ENCODE data around the gene ANKZF1. TPM values are rescaled to one million over a fixed set of nuclear protein-coding genes. Genes with fewer than 3 reads are reported as not detected.

The ANKZF1 gene
- total and polyA plus RNA-seq, 10 of the 15 experiments (the other 5 are each of a cell fraction or from before 2014, with no cell fraction given) = 3.1 to 104 (median 35.0) TPM

GRCh38 chr2:219225350-219225749 is 4.3 kb upstream of the ANKZF1 start:
- ChIA-PET POLR2A (no interaction called here), SMC1A (ENCODE audit: uncharacterized antibody, unreplicated experiment) (no interaction called here), RAD21 (ENCODE audit: unreplicated experiment) (no interaction called here), CTCF (interaction anchor here (0.6 kb wide), 1 partner anchor 13 kb away, joined by 3 read pairs; no protein-coding TSS in a partner anchor)
- intact Hi-C loops (cut with micrococcal nuclease; ENCODE audit: unreplicated experiment) (no loop called here), in situ Hi-C loops (cut with MboI) (no loop called here)
- FAIRE-seq = no peak
- WGBS (ENCODE audit: insufficient coverage, insufficient replicate concordance, low lambda C conversion rate, missing lambda C conversion rate) = 52% methylated on average over 3 of the region's 3 CpGs
- no peaks in the 10 kb centered on the region for H4K20me1 ChIP-seq (ENCODE audit: control insufficient read depth, insufficient read depth)
- no peak overlapping the region for H2AFZ ChIP-seq (ENCODE audit: control insufficient read depth, low read depth, low read length)
- no peaks in the 10 kb centered on the region for H3K27me3 ChIP-seq (replicated peaks in 1 of 2; ENCODE audit: control insufficient read depth in 2 of 2, insufficient read depth in 2 of 2, low read length in 1 of 2)
- no peak for TF ChIP-seq HDAC2 (IDR thresholded peaks at IDR 0.05)
- no peak for TF ChIP-seq CEBPZ (IDR thresholded peaks at IDR 0.05; ENCODE audit: low read depth, low read length)
- TF ChIP-seq STAT3 (IDR thresholded peaks at IDR 0.05; ENCODE audit: low read depth, low read length) = no peak
- ATAC-seq = no peak
- H3K4me1 ChIP-seq (ENCODE audit: control insufficient read depth, insufficient read depth, low read length) = peaks cover 15% of the 10 kb centered on the region
- H3K36me3 ChIP-seq (ENCODE audit: control insufficient read depth in 2 of 2, insufficient read depth in 2 of 2, low read length in 1 of 2) = peaks cover 13 to 23% of the 10 kb centered on the region in 2 experiments
- H3K9ac ChIP-seq (ENCODE audit: control insufficient read depth, insufficient read depth, low read length) = no peak overlapping the region
- no peak overlapping the region for H3K4me2 ChIP-seq (ENCODE audit: control insufficient read depth, insufficient read depth)
- no peak overlapping the region for H3K27ac ChIP-seq (ENCODE audit: control insufficient read depth, insufficient read depth)
- H3K9me3 ChIP-seq (replicated peaks; ENCODE audit: control insufficient read depth, insufficient read depth, low read length) = no peaks in the 10 kb centered on the region
- BruUV-seq (replicated peaks) = no TSS peak
- H3K79me2 ChIP-seq (ENCODE audit: control insufficient read depth, insufficient read depth, low read length) = peaks cover 25% of the 10 kb centered on the region
- no peak overlapping the region for H3K4me3 ChIP-seq
- no peak for DNase-seq (ENCODE audit: low read depth, low spot score)
